ENCODE results near the gene RGS1. TPM values are rescaled to one million over a fixed set of nuclear protein-coding genes. Genes with fewer than 3 reads are reported as not detected.

The RGS1 gene
- total RNA-seq, 4 donors from 2014 or later, result 5.6 to 18.0 (median 12.8) TPM

DNA sequence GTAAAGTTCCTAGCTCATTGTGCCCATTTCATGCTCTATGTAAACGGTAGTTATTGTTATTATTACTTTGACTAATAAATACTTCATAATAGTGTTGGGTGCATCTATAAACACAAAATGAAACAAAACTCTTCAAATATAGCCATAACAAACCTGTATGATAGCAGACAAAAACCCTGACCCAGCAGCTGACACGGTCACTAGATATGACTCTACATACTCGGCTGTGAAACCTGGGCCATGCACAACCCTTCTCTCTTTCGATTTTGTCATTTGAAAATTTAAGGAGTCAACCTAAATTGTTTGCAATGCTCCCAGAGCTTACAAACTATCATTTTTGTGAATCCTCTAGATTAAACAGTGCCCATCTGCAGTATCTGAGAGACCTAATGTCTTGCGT lies 52.3 kb downstream of the RGS1 start:
- Histone ChIP-seq H3K4me3 (no peak overlapping the region), H3K4me1 (no peaks in the 10 kb centered on the region), H3K27me3 (no peaks in the 10 kb centered on the region), H3K9me3 (no peaks in the 10 kb centered on the region), H3K27ac (no peak overlapping the region), H3K36me3 (no peaks in the 10 kb centered on the region)
- WGBS, 2 donors (ENCODE audit: low coverage in 1 of 2), result 94% methylated on average over 5 of the region's 5 CpGs
- TF ChIP-seq CTCF (IDR thresholded peaks at IDR 0.05), result no peak
- TF ChIP-seq EP300 (IDR thresholded peaks at IDR 0.05), result no peak
- TF ChIP-seq POLR2A (IDR thresholded peaks at IDR 0.05), result no peak
- no peak for TF ChIP-seq POLR2AphosphoS5 (IDR thresholded peaks at IDR 0.05)
- ATAC-seq, result no peak

- no peak for TF ChIP-seq POLR2A (IDR thresholded peaks at IDR 0.05)
- no peak for TF ChIP-seq POLR2AphosphoS5 (IDR thresholded peaks at IDR 0.05)
- no peak for TF ChIP-seq CTCF (IDR thresholded peaks at IDR 0.05)
- TF ChIP-seq EP300 (IDR thresholded peaks at IDR 0.05), result no peak
- Histone ChIP-seq H3K36me3 (no peaks in the 10 kb centered on the region), H3K27me3 (no peaks in the 10 kb centered on the region), H3K27ac (no peak overlapping the region), H3K4me1 (no peaks in the 10 kb centered on the region), H3K9me3 (no peaks in the 10 kb centered on the region), H3K4me3 (no peak overlapping the region)
- 92 to 100% methylated on average over 1 of the region's 1 CpG for WGBS, 2 donors (ENCODE audit: low coverage in 1 of 2)
- no peak for ATAC-seq
These were observed 53.0 kb downstream of the RGS1 start for GRCh38 chr1:192628396-192629057.

DNA sequence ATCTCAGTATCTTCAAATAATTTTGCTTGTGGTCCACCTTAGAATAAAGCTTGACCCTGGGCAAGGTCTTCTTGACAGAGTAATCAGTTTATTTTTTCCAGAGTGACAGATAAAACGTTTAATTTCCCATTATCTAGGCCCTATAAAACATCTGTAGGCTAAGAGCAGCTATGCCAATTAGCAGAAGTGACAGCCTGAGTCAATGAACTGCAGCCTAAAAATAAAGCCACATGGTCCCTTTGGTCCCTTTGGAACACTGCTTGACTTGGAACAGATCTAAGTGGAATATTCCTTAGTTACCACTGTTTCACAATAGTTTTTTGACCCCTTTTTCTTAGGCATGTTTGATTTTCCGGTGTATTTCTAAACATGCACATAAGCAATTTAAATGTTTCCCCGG lies 54.0 kb downstream of the RGS1 start:
- TF ChIP-seq POLR2A (IDR thresholded peaks at IDR 0.05) (no peak), EP300 (IDR thresholded peaks at IDR 0.05) (no peak), POLR2AphosphoS5 (IDR thresholded peaks at IDR 0.05) (no peak), CTCF (IDR thresholded peaks at IDR 0.05) (no peak)
- H3K9me3 ChIP-seq, result no peaks in the 10 kb centered on the region
- no peak for ATAC-seq
- no peaks in the 10 kb centered on the region for H3K4me1 ChIP-seq
- H3K36me3 ChIP-seq, result no peaks in the 10 kb centered on the region
- WGBS, 2 donors (ENCODE audit: low coverage in 1 of 2), result 78 to 94% methylated on average over 2 to 3 of the region's 3 CpGs
- no peaks in the 10 kb centered on the region for H3K27me3 ChIP-seq
- no peak overlapping the region for H3K4me3 ChIP-seq
- H3K27ac ChIP-seq, result no peak overlapping the region

Other genes with a start within 250 kb of the RGS1 start
- gene RGS13, start 60.4 kb downstream of the RGS1 start, total RNA-seq, result 1 to 10 TPM in 2 of 4 donors, under 1 TPM in 1, not detected in 1; 0.77 to 1.9 (median 1.1) TPM
- 100 to 1,000 TPM; 297 to 490 (median 461) TPM for gene RGS2, start 233.3 kb downstream of the RGS1 start, total RNA-seq

All from gastroesophageal sphincter (tissue), 4 donors.